OCI-LY7 (cell line): Measurements from ENCODE around the gene AUTS2. TPM values are rescaled to one million over a fixed set of nuclear protein-coding genes. Genes with fewer than 3 reads are reported as not detected.

Experiments used
- BruUV-seq: library from RNA; stranded (reverse); fragments of 400-500 nt; replicated peaks from 2 replicates; lab custom pipeline; 2021; lab: Mats Ljungman, UMichigan
- CTCF ChIA-PET: fragments of 300-600 bp; sonication (Branson Sonifier 250); formaldehyde crosslinking; loops from one replicate; lab custom pipeline; 2022; ENCODE audit warnings: antibody characterized with exemption; ENCODE audit not compliant: unreplicated experiment; lab: Charles Lee
- POLR2A ChIA-PET: fragments of 300-600 bp; sonication (Branson Sonifier 250); formaldehyde crosslinking; loops from one replicate; lab custom pipeline; 2022; ENCODE audit warnings: antibody characterized with exemption; lab: Charles Lee
- DNase-seq: peaks from one replicate; pipeline ENCODE4 v3.0.0-alpha.2; 2015; ENCODE audit warnings: low spot score
- H2AFZ ChIP-seq: fragments of 200-600 bp; sonication (generic), shearing (Covaris generic); 2 replicates; pipeline ENCODE4 v1.6.1; 2014; ENCODE audit warnings: mild to moderate bottlenecking, antibody characterized with exemption, low read length, moderate library complexity
- H3K27ac ChIP-seq: fragments of 200-600 bp; sonication (generic); 2 replicates; pipeline ENCODE4 v1.5.1; 2014; ENCODE audit warnings: mixed run types, low read depth, mild to moderate bottlenecking, moderate library complexity, low read length, inconsistent platforms; ENCODE audit not compliant: poor library complexity, severe bottlenecking
- H3K36me3 ChIP-seq: fragments of 200-600 bp; sonication (generic); 2 replicates; pipeline ENCODE4 v1.6.1; 2014; ENCODE audit warnings: mild to moderate bottlenecking, antibody characterized with exemption, low read length, moderate library complexity, mixed read lengths; ENCODE audit not compliant: insufficient read depth
- H3K4me1 ChIP-seq: fragments of 200-600 bp; sonication (generic); 2 replicates; pipeline ENCODE4 v1.5.1; 2014; ENCODE audit warnings: mild to moderate bottlenecking, low read length; ENCODE audit not compliant: insufficient read depth, poor library complexity, severe bottlenecking
- H3K4me2 ChIP-seq: fragments of 200-600 bp; sonication (generic); 2 replicates; pipeline ENCODE4 v1.6.1; 2014; ENCODE audit warnings: mild to moderate bottlenecking, low read length
- H3K4me3 ChIP-seq: fragments of 200-600 bp; sonication (generic); 2 replicates; pipeline ENCODE4 v1.5.1; 2014; ENCODE audit warnings: mild to moderate bottlenecking, low read depth, low read length; ENCODE audit not compliant: poor library complexity, severe bottlenecking
- H3K79me2 ChIP-seq: fragments of 200-600 bp; sonication (generic); 2 replicates; pipeline ENCODE4 v1.6.1; 2016; ENCODE audit warnings: low read depth, mild to moderate bottlenecking, low read length, moderate library complexity, mixed read lengths; ENCODE audit not compliant: insufficient read depth
- H3K9me2 ChIP-seq: fragments of 200-600 bp; sonication (generic); 2 replicates; pipeline ENCODE4 v1.6.1; 2016; ENCODE audit warnings: mild to moderate bottlenecking, low read length, mixed read lengths; ENCODE audit not compliant: insufficient read depth
- H3K9me3 ChIP-seq: fragments of 200-600 bp; sonication (generic); 2 replicates; pipeline ENCODE4 v1.6.1; 2014; ENCODE audit warnings: mild to moderate bottlenecking, mixed run types, low read length, mixed read lengths
- H4K20me1 ChIP-seq: fragments of 200-600 bp; sonication (generic); 2 replicates; pipeline ENCODE4 v1.6.1; 2014; ENCODE audit warnings: mild to moderate bottlenecking, antibody characterized with exemption, low read length, moderate library complexity, mixed read lengths; ENCODE audit not compliant: insufficient read depth
- EZH2phosphoT487 ChIP-seq: fragments of 200-600 bp; sonication (generic); IDR thresholded peaks from 2 replicates; pipeline ENCODE4 v1.6.1; 2018; ENCODE audit warnings: low read depth, borderline replicate concordance, mild to moderate bottlenecking, mixed run types, antibody characterized with exemption, low read length, moderate library complexity, mixed read lengths
- intact Hi-C: fragments of 100-400 bp; cut with micrococcal nuclease; formaldehyde crosslinking; loops from one replicate; pipeline ENCODE4 v1.10.0; 2022; ENCODE audit not compliant: unreplicated experiment
- total RNA-seq, 2 experiments: library from RNA; depleted of rRNA in 1 of 2; stranded (reverse); fragments of >200 nt in 1 of 2; shearing (Covaris generic) in 1 of 2; gene quantifications; 2 replicates each; pipeline ENCODE4 v1.2.3, GENCODE V29; 2014 to 2022
- TF ChIP-seq, protein P1 (sequence below): fragments of 200-600 bp; sonication (generic); conservative IDR thresholded peaks from 2 replicates; pipeline ENCODE4 v1.5.1; 2014; ENCODE audit warnings: mild to moderate bottlenecking, antibody characterized with exemption, low read length, moderate library complexity, mixed read lengths

Gene AUTS2
- total RNA-seq, 2 experiments from 2014 or later, result 37.9 to 78.5 TPM

DNA sequence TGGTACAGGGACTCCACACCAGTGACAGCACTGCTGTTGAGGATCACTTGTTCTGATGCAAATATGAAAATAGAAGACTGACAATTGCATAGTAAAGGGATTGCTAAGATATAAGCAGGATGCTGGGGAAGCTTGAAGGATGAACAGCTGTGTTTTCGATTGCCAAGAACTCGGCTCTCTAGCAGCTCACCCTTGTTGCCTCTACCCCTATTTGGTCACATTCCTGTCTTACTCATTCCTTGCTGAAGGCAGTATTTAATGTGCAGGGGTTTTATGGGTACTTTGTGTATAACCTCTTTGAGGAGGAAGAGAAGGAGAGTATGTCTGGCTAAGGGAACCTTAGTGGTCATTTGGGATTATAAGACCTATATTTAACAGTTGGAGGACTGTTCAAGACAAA is 218.8 kb downstream of the AUTS2 start:
- H3K9me2 ChIP-seq, result no peaks in the 10 kb centered on the region
- H3K36me3 ChIP-seq, result no peaks in the 10 kb centered on the region
- ChIA-PET CTCF (no interaction called here), POLR2A (interaction anchor here (0.6 to 6.2 kb wide), 4 partner anchors 9 to 53 kb away, joined by 3 to 60 read pairs (median 10); no protein-coding TSS in a partner anchor)
- no peak overlapping the region for H3K4me3 ChIP-seq
- H4K20me1 ChIP-seq, result 0 out of 2 replicates have a peak, but pooled peaks cover 4% of the 10 kb centered on the region
- no peaks in the 10 kb centered on the region for H3K9me3 ChIP-seq
- peaks cover 51% of the 10 kb centered on the region; the same call in 1 of the 2 replicates for H3K79me2 ChIP-seq
- peak overlapping the region; percentile 17 for H3K4me2 ChIP-seq
- no peak for TF ChIP-seq EZH2phosphoT487
- TF ChIP-seq, protein P1, sequence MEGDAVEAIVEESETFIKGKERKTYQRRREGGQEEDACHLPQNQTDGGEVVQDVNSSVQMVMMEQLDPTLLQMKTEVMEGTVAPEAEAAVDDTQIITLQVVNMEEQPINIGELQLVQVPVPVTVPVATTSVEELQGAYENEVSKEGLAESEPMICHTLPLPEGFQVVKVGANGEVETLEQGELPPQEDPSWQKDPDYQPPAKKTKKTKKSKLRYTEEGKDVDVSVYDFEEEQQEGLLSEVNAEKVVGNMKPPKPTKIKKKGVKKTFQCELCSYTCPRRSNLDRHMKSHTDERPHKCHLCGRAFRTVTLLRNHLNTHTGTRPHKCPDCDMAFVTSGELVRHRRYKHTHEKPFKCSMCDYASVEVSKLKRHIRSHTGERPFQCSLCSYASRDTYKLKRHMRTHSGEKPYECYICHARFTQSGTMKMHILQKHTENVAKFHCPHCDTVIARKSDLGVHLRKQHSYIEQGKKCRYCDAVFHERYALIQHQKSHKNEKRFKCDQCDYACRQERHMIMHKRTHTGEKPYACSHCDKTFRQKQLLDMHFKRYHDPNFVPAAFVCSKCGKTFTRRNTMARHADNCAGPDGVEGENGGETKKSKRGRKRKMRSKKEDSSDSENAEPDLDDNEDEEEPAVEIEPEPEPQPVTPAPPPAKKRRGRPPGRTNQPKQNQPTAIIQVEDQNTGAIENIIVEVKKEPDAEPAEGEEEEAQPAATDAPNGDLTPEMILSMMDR, result no peak
- H3K27ac ChIP-seq, result no peak overlapping the region
- H3K4me1 ChIP-seq, result peaks cover 76% of the 10 kb centered on the region
- no peak for DNase-seq
- H2AFZ ChIP-seq, result no peak overlapping the region
- intact Hi-C loops, result no loop called here
- BruUV-seq, result no TSS peak

DNA sequence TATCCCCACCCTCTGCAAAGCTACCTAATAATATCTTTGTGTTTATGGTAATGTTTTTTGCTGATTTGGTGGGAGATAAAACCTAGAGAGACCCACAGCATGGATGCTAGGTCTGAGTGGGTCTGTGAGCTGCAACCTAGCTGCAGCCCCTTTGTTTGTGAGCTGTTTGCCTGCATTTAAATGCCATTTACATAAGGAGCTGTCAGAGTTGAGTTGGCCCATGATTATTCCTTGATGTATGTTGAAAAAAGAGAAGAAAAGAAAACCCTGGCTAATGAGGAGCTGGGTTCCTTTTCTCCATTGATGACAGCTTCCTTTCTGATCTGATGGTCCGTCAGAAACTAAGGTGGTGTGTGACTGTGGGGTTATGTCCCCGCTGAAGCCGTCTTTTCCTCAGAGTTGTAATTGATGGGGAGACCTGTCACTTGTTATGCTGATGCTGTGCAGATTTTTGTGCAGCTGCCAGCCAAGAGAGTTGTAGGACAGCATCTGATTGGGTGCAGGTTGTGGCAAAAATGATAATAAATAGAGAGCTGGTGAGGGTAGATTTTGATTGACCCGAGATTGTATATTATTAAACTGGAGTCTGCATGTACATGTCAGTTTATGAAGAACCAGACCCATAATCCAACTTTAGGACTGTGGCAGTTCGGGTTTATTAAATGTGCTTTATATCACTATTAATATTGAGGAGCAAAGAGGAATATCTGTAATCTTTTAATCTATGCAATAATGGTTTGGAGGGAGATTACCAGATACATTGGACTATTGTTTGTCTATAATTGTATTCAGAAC is 219.8 kb downstream of the AUTS2 start:
- POLR2A ChIA-PET, result interaction anchor here (0.5 to 14.1 kb wide), 9 partner anchors 8 to 287 kb away, joined by 3 to 162 read pairs (median 4); no protein-coding TSS in a partner anchor

More for the DNA sequence above, 219.8 kb downstream of the AUTS2 start:
- TF ChIP-seq EZH2phosphoT487, result no peak
- TF ChIP-seq, protein P1, result no peak
- Histone ChIP-seq H4K20me1 (0 out of 2 replicates have a peak, but pooled peaks cover 4% of the 10 kb centered on the region), H3K9me3 (no peaks in the 10 kb centered on the region), H3K79me2 (peaks cover 60% of the 10 kb centered on the region; the same call in 1 of the 2 replicates), H3K9me2 (no peaks in the 10 kb centered on the region), H3K27ac (no peak overlapping the region), H3K4me1 (peaks cover 76% of the 10 kb centered on the region), H3K4me3 (no peak overlapping the region), H2AFZ (no peak overlapping the region), H3K36me3 (no peaks in the 10 kb centered on the region), H3K4me2 (peak overlapping the region; percentile 17)
- CTCF ChIA-PET, result interaction anchor here (0.6 kb wide), 1 partner anchor 40 kb away, joined by 3 read pairs; no protein-coding TSS in a partner anchor
- DNase-seq, result no peak
- intact Hi-C loops, result no loop called here
- no TSS peak for BruUV-seq
